ENCODE measurements around the gene MAPKAPK2. TPM values are rescaled to one million over a fixed set of nuclear protein-coding genes. Genes with fewer than 3 reads are reported as not detected.

The MAPKAPK2 gene
- total RNA-seq, 2 donors from 2014 or later, result 101 to 102 TPM

DNA sequence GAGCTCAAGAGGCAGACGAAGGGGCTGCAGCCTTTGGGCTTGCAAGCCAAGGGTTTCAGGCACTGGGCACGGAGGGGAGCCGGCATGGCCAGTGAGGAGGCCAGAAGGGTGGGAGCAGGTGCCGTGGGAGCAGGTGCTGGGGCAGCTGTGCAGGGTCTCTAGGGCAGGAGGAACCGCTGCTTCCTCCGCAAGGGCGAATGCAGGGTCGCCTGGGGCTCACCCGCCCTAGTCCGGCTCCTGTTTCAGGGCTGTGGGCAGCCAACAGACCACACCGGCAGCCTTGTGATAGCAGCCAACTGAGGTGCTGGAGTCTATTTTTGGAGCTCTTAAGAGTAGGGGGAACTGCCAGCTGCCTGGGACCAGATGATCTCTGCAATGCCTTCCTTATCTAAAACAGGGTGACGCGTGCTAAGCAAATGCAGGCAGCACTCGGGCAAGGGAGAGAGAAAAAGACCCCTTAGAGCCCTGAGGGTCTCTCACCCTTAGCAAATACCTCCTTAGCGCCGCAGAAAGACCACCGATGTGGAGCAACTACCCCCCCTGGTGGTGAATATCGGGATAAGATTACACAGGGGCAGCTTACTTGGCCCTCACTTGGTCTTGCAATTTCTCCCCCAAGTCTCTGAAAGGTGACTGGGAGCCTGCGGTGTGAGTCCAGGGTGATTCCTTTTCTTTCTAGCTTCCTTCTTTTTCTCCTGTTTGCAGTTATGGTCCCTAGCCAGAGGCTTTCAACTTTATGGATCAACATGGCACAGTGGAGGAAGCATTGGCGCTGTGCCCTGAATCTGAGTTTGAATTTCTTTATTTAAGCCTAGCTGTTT is 20.7 kb upstream of the MAPKAPK2 start:
- Mint-ChIP-seq H3K27ac (no peak overlapping the region), H3K4me3 (peak overlapping the region; percentile 55 to 75), H3K36me3 (ENCODE audit: insufficient read depth in 2 of 2) (no peaks in the 10 kb centered on the region), H3K9me3 (no peaks in the 10 kb centered on the region), H3K27me3 (ENCODE audit: low read depth) (peaks cover 48% of the 10 kb centered on the region), H3K4me1 (ENCODE audit: low read depth) (peaks cover 40% of the 10 kb centered on the region)
- DNase-seq, result peak; percentile 74 to 84
- ATAC-seq (replicated peaks in 1 of 2), result peak; percentile 79 to 80

DNA sequence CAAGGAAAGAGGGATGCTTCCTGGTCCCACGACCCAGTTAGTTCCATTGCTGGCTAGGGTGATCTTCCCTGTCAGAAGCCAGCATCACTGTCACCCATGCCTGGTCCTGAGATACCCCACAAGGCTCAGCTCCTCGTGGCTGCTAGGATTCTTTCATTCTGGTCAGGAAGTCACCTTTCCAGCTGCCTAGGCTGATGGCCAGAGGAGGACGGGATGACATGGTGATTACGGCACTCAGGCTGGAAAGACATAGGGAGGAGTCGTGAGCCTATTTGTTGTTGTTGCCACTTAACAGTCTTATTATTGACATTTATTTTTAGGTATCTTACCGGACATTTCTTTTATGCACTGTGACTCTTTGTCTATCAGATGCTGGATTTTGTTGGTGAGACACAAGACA is 20.0 kb upstream of the MAPKAPK2 start:
- H3K27ac Mint-ChIP-seq, result no peak overlapping the region
- no peaks in the 10 kb centered on the region for H3K36me3 Mint-ChIP-seq (ENCODE audit: insufficient read depth in 2 of 2)
- peaks cover 40% of the 10 kb centered on the region for H3K4me1 Mint-ChIP-seq (ENCODE audit: low read depth)
- no peak for ATAC-seq (replicated peaks in 1 of 2)
- no peaks in the 10 kb centered on the region for H3K9me3 Mint-ChIP-seq
- peaks cover 48% of the 10 kb centered on the region for H3K27me3 Mint-ChIP-seq (ENCODE audit: low read depth)
- H3K4me3 Mint-ChIP-seq, result no peak overlapping the region
- no peak for DNase-seq

DNA sequence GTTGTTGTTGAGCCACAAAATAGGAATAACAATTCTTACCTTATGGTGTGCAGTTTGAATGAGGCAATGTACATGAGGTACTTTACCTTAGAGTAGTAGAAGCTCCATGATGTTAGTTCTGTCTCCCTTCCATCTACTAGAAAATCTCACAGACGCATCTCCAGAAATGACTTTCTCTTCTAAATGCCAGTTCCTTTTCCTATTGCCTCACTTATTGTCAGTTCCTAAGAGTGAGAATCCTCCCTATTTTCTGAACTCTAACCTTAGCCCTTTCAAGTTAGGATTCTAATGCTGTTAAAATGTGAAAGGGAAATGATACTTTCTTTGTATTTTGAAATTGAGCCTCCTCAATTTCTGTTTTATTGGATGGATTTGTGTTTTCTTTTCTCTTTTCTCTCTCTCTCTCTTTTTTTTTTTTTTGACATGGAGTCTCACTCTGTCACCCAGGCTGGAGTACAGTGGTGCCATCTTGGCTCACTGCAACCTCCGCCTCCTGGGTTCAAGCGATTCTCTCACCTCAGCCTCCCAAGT is 18.6 kb upstream of the MAPKAPK2 start:
- no peaks in the 10 kb centered on the region for H3K9me3 Mint-ChIP-seq
- peaks cover 34% of the 10 kb centered on the region for H3K4me1 Mint-ChIP-seq (ENCODE audit: low read depth)
- no peak overlapping the region for H3K27ac Mint-ChIP-seq
- peaks cover 51% of the 10 kb centered on the region for H3K27me3 Mint-ChIP-seq (ENCODE audit: low read depth)
- H3K36me3 Mint-ChIP-seq (ENCODE audit: insufficient read depth in 2 of 2), result no peaks in the 10 kb centered on the region
- ATAC-seq (replicated peaks in 1 of 2), result no peak
- H3K4me3 Mint-ChIP-seq, result no peak overlapping the region
- DNase-seq, result no peak

DNA sequence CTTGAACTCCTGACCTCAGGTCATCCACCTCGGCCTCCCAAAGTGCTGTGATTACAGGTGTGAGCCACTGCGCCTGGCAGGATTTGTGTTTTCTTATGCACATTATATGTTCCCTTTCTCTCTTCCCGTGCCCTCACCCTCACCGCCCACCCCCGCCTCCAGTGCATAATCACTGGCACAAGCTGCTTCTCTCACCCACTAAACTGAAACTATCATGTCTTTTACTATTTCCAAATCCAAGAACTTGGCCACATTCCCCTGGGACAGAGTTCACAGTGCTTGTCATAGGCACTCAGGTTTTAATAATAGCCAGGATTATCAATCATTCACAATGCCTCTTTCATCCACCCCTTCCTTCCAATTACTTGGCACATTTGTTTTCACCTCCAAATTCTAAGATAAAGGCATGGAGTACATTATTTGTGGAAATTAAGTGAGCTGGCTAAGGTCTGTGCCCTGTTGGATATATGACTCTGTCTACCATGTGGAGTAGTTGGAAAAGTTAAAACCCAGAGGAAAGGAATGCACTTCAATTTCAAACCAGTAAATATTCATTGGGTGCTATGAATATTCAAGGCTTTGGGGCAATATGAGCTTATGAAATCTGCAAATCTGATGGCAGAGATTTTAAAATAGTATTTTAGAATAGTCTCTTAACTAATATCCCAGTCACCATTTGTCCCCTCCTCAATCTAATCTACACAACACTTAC is 17.6 kb upstream of the MAPKAPK2 start:
- Mint-ChIP-seq H3K27me3 (ENCODE audit: low read depth) (peaks cover 48% of the 10 kb centered on the region), H3K4me1 (ENCODE audit: low read depth) (peaks cover 32% of the 10 kb centered on the region), H3K36me3 (ENCODE audit: insufficient read depth in 2 of 2) (no peaks in the 10 kb centered on the region), H3K27ac (no peak overlapping the region), H3K9me3 (no peaks in the 10 kb centered on the region), H3K4me3 (no peak overlapping the region)
- DNase-seq (no peak), ATAC-seq (replicated peaks in 1 of 2) (no peak)

DNA sequence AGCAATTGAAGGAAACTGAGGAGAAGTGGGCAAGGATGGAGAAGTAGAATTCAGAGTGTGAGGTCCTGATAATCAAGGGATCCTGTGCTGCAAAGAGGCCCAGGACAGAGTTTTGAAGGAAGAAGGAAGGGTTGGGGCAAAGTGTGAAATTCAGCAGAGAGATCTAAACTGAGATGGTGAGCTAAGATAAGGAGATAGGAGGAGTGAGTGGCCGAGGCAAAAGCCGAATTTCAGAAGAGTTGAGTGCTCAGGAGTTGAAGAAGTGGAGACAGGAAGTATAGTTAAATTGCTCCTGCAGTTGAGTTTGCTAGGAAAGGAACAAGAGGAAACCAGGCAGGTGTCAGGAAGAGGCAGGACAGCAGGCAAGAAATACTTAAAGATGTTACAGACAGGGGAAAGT is 16.4 kb upstream of the MAPKAPK2 start:
- Mint-ChIP-seq H3K27me3 (ENCODE audit: low read depth) (peaks cover 39% of the 10 kb centered on the region), H3K36me3 (ENCODE audit: insufficient read depth in 2 of 2) (no peaks in the 10 kb centered on the region), H3K4me3 (no peak overlapping the region), H3K9me3 (no peaks in the 10 kb centered on the region), H3K27ac (no peak overlapping the region), H3K4me1 (ENCODE audit: low read depth) (peaks cover 20% of the 10 kb centered on the region)
- DNase-seq (no peak), ATAC-seq (replicated peaks in 1 of 2) (no peak)

DNA sequence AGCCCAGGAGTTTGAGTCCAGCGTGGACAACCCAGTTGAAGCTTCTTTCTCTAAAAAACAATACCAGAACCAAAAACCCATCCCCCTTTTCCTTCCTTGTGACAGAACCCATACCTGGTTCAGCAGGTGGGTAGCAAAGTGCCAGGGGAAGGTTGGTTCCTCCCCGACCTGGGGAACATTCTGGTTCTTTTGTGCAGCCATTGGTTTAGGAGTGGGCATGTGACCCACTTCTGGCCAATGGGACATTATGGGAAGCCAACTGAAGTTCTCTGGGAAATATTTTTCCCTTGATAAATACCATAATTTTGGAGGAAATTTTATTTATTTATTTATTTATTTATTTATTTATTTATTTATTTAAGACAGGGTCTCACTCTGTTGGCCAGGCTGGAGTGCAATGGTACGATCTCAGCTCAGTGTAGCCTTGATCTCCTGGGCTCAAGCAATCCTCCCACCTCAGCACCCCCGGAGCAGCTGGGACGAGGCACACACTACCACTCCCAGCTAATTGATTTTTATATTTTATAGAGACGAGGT is 15.8 kb upstream of the MAPKAPK2 start:
- Mint-ChIP-seq H3K27ac (no peak overlapping the region), H3K27me3 (ENCODE audit: low read depth) (peaks cover 33% of the 10 kb centered on the region), H3K9me3 (no peaks in the 10 kb centered on the region), H3K36me3 (ENCODE audit: insufficient read depth in 2 of 2) (no peaks in the 10 kb centered on the region), H3K4me3 (no peak overlapping the region), H3K4me1 (ENCODE audit: low read depth) (peaks cover 14% of the 10 kb centered on the region)
- no peak for DNase-seq
- ATAC-seq (replicated peaks in 1 of 2), result no peak

DNA sequence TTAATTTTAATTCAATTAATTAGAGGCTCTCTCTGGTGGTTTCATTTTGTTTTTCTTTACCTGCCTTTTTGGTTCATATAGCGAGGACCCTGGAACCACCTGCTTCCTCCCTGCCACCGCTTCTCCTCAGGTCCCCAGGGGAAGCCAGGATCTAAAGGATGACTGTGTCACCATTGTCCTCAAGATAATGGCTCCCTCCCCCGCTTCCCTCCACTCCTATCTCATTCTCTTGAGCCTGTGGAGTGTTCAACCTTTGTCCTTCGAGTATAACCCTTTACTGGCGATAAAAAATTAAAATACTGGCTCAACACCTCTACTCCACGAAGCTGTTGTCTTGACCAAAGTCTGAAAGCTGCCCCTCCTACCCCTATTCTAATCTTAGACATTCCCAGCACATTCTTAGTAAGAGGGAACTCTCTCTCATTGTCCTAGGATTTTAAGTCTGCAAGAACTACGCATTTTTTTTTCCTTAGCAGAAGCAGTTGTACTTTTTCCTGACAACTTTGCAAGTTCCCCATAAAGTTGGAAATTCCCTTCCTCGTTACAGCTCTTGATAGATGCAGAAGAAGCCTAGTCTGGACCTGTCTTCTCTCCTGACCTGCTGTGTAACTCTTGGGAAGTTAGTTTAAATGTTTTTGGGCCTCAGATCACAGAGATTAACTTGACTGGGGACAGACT is 12.6 kb upstream of the MAPKAPK2 start:
- Mint-ChIP-seq H3K4me1 (ENCODE audit: low read depth) (peaks cover 10% of the 10 kb centered on the region), H3K36me3 (ENCODE audit: insufficient read depth in 2 of 2) (no peaks in the 10 kb centered on the region), H3K4me3 (no peak overlapping the region), H3K9me3 (no peaks in the 10 kb centered on the region), H3K27me3 (ENCODE audit: low read depth) (peaks cover 26% of the 10 kb centered on the region), H3K27ac (no peak overlapping the region)
- DNase-seq (no peak), ATAC-seq (replicated peaks in 1 of 2) (no peak)

DNA sequence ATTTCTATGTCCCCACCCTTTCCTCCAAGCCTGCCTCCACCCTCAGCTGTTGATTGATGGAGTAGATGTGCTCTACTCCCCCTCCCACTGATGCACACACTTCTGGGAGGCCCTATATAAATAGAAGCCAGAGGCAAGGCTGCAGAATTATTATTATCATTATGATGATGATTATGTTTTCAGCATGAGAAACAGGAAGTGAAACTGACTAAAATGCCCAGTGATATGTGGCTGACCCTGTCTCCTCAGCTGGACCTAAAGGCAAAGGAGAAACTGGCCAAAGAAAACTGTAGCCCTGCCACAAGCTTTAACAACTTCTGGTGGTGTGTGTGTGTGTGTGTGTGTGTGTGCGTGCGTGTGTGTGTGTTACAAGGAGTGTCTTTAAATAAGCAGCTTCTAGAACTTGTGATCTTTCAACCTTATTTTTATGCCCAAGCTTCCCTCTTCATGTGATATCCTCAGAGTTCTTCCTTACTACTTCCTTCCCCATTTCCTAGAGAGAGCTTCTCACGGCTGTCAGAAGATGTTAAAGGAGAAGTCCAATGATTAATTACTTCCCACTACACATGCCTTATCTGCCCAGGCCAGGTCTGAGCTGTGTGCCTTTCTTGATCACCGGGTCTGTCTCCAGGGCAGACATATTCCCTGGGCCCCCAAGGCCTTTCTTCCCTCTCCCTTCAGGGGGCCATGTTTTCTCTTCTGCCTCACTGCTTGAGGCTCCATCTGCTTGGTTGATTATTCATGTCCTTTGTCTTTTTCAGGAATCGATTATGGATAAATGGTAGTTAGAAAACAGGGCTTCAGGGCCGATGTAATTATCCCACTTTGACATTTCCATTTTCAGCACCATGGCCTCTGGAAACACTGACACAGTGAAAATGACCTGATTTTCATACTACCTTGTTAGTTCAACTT is 11.6 kb upstream of the MAPKAPK2 start:
- H3K27me3 Mint-ChIP-seq (ENCODE audit: low read depth), result peaks cover 20% of the 10 kb centered on the region
- no peak overlapping the region for H3K27ac Mint-ChIP-seq
- ATAC-seq (replicated peaks in 1 of 2) (no peak), DNase-seq (no peak)
- H3K4me1 Mint-ChIP-seq (ENCODE audit: low read depth), result peaks cover 6% of the 10 kb centered on the region
- H3K9me3 Mint-ChIP-seq, result no peaks in the 10 kb centered on the region
- H3K36me3 Mint-ChIP-seq (ENCODE audit: insufficient read depth in 2 of 2), result no peaks in the 10 kb centered on the region
- H3K4me3 Mint-ChIP-seq, result no peak overlapping the region

DNA sequence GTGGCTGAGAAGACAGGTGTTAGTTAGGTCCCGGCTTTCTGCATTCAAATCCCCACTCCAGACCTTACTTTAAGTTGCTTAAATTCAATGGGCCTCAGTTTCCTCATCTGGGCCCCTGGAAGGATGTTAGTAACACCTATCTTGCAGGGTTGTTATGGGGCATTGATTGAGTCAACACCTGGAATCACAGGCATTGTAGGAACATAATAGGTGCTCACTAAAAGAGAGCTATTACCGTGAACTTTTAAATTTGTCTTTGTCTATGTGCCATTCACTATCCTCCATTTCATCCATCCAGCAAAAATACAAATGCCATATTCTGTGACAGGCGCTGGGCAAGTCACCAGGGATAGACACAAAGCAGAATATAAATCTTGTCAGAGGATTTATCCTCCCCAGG is 10.5 kb upstream of the MAPKAPK2 start:
- peaks cover 9% of the 10 kb centered on the region for H3K4me1 Mint-ChIP-seq (ENCODE audit: low read depth)
- no peaks in the 10 kb centered on the region for H3K9me3 Mint-ChIP-seq
- no peaks in the 10 kb centered on the region for H3K36me3 Mint-ChIP-seq (ENCODE audit: insufficient read depth in 2 of 2)
- H3K4me3 Mint-ChIP-seq, result no peak overlapping the region
- ATAC-seq (replicated peaks in 1 of 2) (no peak), DNase-seq (no peak)
- no peak overlapping the region for H3K27ac Mint-ChIP-seq
- H3K27me3 Mint-ChIP-seq (ENCODE audit: low read depth), result peaks cover 14% of the 10 kb centered on the region

DNA sequence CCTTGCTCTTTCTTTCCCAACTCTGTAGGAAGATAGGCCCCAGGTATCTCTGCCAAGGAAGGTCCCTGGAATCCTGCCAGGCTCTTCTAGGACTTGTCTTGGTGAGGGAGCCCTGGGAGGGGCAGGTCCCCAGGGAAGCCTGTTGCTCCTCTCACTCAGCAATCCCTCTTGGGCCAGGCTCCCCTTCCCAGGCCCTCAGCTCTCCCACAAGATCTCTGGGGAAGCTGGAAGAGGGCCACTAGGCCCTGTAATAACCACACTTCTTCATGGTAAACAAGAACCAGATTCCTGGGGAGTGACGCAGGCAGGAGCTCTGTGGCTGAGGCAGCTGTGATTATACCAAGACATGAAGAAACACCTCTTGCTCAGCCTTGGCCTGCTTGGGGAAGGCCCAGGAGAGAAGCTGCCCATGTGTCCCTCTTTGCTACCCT is 9.9 kb upstream of the MAPKAPK2 start:
- Mint-ChIP-seq H3K9me3 (no peaks in the 10 kb centered on the region), H3K36me3 (ENCODE audit: insufficient read depth in 2 of 2) (no peaks in the 10 kb centered on the region), H3K4me1 (ENCODE audit: low read depth) (peaks cover 15% of the 10 kb centered on the region), H3K27ac (no peak overlapping the region), H3K4me3 (no peak overlapping the region), H3K27me3 (ENCODE audit: low read depth) (peaks cover 14% of the 10 kb centered on the region)
- no peak for DNase-seq
- no peak for ATAC-seq (replicated peaks in 1 of 2)

DNA sequence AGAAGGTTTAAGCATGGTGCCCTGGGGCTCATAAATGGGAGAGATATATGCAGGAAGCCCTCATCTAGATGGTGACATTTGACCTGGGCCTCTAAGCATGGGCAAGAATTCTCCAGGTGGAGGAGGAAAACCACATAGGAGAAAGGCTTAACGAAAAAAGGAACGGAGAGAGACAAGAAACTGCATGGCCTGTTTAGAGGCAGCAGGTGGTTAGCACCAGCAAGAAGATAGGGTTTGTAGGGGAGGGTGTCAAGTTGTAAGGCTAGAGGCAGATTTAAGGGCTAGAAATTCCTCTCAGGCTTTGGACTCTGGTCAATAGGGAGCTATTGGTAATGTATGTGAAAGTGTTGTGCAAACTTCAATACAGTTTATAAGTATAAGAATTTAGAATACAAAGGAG is 8.2 kb upstream of the MAPKAPK2 start:
- H3K4me1 Mint-ChIP-seq (ENCODE audit: low read depth), result peaks cover 24% of the 10 kb centered on the region
- ATAC-seq (replicated peaks in 1 of 2), result no peak
- no peak overlapping the region for H3K27ac Mint-ChIP-seq
- no peaks in the 10 kb centered on the region for H3K9me3 Mint-ChIP-seq
- H3K36me3 Mint-ChIP-seq (ENCODE audit: insufficient read depth in 2 of 2), result no peaks in the 10 kb centered on the region
- no peak for DNase-seq
- no peak overlapping the region for H3K4me3 Mint-ChIP-seq
- H3K27me3 Mint-ChIP-seq (ENCODE audit: low read depth), result peaks cover 7% of the 10 kb centered on the region

DNA sequence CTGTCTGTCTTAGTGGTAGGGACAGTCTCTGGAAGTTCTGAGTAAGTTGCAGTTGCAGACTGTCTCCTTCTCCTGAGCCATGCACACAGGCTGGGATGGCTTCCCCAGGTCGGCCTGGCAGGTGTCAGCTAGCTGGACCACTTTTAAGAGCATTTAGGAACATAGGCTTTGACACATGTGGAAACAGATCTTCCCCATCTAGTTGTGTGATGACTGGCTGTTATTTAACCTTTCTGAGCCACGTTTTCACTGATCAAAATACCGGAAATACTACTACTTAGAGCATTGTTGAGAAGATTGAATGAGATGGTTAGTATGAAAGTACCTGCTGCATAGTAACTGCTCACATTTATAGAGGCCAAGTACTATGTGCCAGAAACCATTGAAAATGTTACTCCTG is 6.2 kb upstream of the MAPKAPK2 start:
- Mint-ChIP-seq H3K4me3 (no peak overlapping the region), H3K27ac (no peak overlapping the region), H3K4me1 (ENCODE audit: low read depth) (peaks cover 34% of the 10 kb centered on the region), H3K36me3 (ENCODE audit: insufficient read depth in 2 of 2) (no peaks in the 10 kb centered on the region), H3K27me3 (ENCODE audit: low read depth) (peaks cover 20% of the 10 kb centered on the region), H3K9me3 (no peaks in the 10 kb centered on the region)
- peak; percentile 27 to 59 for ATAC-seq (replicated peaks in 1 of 2)
- DNase-seq, result no peak

All from activated T-cell treated with anti-CD3 and anti-CD28 coated beads, Interleukin-2, amount 50 U/mL, for 72 hours (primary cell).